Spleen (tissue), 7 donors: ENCODE data around the gene TRIM33.

Source experiments
- POLR2A ChIP-seq, 3 donors: fragments of 450-650 bp; IDR thresholded peaks; one replicate each; pipeline ENCODE4 v1.5.1; 2017; ENCODE audit warnings: antibody characterized with exemption in 3 of 3, mild to moderate bottlenecking in 1 of 3
- POLR2AphosphoS5 ChIP-seq, 3 donors: sonication (generic); formaldehyde crosslinking; IDR thresholded peaks; one replicate each; pipeline ENCODE4 v1.5.1; 2017; ENCODE audit warnings: antibody characterized with exemption in 3 of 3
- TF ChIP-seq, protein P1 (sequence below), 11 experiments: fragments of 200-600 bp in 7 of 11; fragments of 450-650 bp in 4 of 11; sonication (generic) in 4 of 11; IDR thresholded peaks in 8 of 11; conservative IDR thresholded peaks in 3 of 11; 1 replicate in 7 of 11; 2 replicates in 4 of 11; pipeline versions ENCODE4 v1.4.0 to v1.8.0; 2016 to 2021; ENCODE audit warnings: antibody characterized with exemption in 11 of 11, inconsistent platforms in 4 of 11, mild to moderate bottlenecking in 1 of 11
- donor health status: DM: no; HTN: no; CAD: no; lungs with moderate emphysema.
- donor health status: DM: no; HTN: no; CAD: no.
- donor health status: DM: no; HTN: no; CAD: no.

GRCh38 chr1:114540272-114540671 is 29.3 kb upstream of the TRIM33 start:
- TF ChIP-seq POLR2A (IDR thresholded peaks at IDR 0.05): no peak
- TF ChIP-seq, protein P1, sequence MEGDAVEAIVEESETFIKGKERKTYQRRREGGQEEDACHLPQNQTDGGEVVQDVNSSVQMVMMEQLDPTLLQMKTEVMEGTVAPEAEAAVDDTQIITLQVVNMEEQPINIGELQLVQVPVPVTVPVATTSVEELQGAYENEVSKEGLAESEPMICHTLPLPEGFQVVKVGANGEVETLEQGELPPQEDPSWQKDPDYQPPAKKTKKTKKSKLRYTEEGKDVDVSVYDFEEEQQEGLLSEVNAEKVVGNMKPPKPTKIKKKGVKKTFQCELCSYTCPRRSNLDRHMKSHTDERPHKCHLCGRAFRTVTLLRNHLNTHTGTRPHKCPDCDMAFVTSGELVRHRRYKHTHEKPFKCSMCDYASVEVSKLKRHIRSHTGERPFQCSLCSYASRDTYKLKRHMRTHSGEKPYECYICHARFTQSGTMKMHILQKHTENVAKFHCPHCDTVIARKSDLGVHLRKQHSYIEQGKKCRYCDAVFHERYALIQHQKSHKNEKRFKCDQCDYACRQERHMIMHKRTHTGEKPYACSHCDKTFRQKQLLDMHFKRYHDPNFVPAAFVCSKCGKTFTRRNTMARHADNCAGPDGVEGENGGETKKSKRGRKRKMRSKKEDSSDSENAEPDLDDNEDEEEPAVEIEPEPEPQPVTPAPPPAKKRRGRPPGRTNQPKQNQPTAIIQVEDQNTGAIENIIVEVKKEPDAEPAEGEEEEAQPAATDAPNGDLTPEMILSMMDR (IDR thresholded peaks at IDR 0.05 in 8 of 11, conservative IDR thresholded peaks at IDR 0.05 in 3 of 11): no peak
- no peak for TF ChIP-seq POLR2AphosphoS5 (IDR thresholded peaks at IDR 0.05)
